B cell (primary cell): ENCODE measurements around the gene NCKAP1. TPM values are rescaled to one million over a fixed set of nuclear protein-coding genes. Genes with fewer than 3 reads are reported as not detected.

Experiments used
- ATAC-seq: fragments of 200-7000 bp; cut with Tn5 transposase; one replicate; pipeline ENCODE4 v1.10.0; 2021; ENCODE audit warnings: low read depth, mild to moderate bottlenecking, moderate number of reproducible peaks, moderate library complexity
- CTCF ChIA-PET: fragments of 350-600 bp; sonication (Branson Sonifier 250); formaldehyde crosslinking; loops from one replicate; lab custom pipeline; 2021; ENCODE audit warnings: antibody characterized with exemption, inconsistent platforms; lab: Charles Lee
- POLR2A ChIA-PET: fragments of 350-600 bp; sonication (Branson Sonifier 250); formaldehyde crosslinking; loops from one replicate; lab custom pipeline; 2021; ENCODE audit warnings: antibody characterized with exemption; lab: Charles Lee
- DNase-seq: peaks from one replicate; pipeline ENCODE4 v3.0.0; 2013
- H2AFZ ChIP-seq: 2 replicates; pipeline ENCODE4 v1.6.1; 2012; ENCODE audit warnings: mild to moderate bottlenecking, low read depth, low read length; ENCODE audit not compliant: insufficient read depth, poor library complexity, severe bottlenecking
- H3K27ac ChIP-seq, 2 donors: 1 replicate in 1 of 2; 2 replicates in 1 of 2; pipeline ENCODE4 v1.5.1; 2012 to 2013; ENCODE audit warnings: low read length in 2 of 2, mild to moderate bottlenecking in 2 of 2, moderate library complexity in 1 of 2
- H3K27me3 ChIP-seq, 4 experiments: fragments of 200-600 bp in 1 of 4; sonication (generic) in 1 of 4; replicated peaks in 1 of 4; 1 replicate in 2 of 4; 2 replicates in 2 of 4; pipeline versions ENCODE4 v1.6.1 to v1.7.0; 2013 to 2016; ENCODE audit warnings: low read length in 3 of 4, mild to moderate bottlenecking in 2 of 4, mixed read lengths in 1 of 4, moderate library complexity in 1 of 4; ENCODE audit not compliant: insufficient read depth in 4 of 4, control insufficient read depth in 3 of 4; ENCODE audit errors: control extremely low read depth in 1 of 4
- H3K36me3 ChIP-seq, 2 experiments: replicated peaks in 1 of 2; 1 replicate in 1 of 2; 2 replicates in 1 of 2; pipeline versions ENCODE4 v1.6.1 to v1.7.1; 2013; ENCODE audit warnings: low read length in 1 of 2; ENCODE audit not compliant: insufficient read depth in 2 of 2, control insufficient read depth in 1 of 2; ENCODE audit errors: control extremely low read depth in 1 of 2, extremely low read depth in 1 of 2
- H3K4me1 ChIP-seq, 2 donors: fragments of 200-600 bp in 1 of 2; sonication (generic) in 1 of 2; 1 replicate in 1 of 2; 2 replicates in 1 of 2; pipeline versions ENCODE4 v1.5.1 to v1.6.1; 2013 to 2017; ENCODE audit warnings: low read length in 2 of 2; ENCODE audit not compliant: control insufficient read depth in 2 of 2, insufficient read depth in 2 of 2
- H3K4me2 ChIP-seq: replicated peaks from 2 replicates; pipeline ENCODE3; 2012; ENCODE audit warnings: mild to moderate bottlenecking, low read depth, low read length; ENCODE audit not compliant: poor library complexity, severe bottlenecking
- H3K4me3 ChIP-seq, 5 experiments: fragments of 200-600 bp in 1 of 5; sonication (generic) in 1 of 5; 1 replicate in 3 of 5; 2 replicates in 2 of 5; pipeline versions ENCODE4 v1.5.1 to v1.7.0; 2011 to 2016; ENCODE audit warnings: low read length in 4 of 5, mild to moderate bottlenecking in 4 of 5, low read depth in 2 of 5, control low read depth in 1 of 5, moderate library complexity in 1 of 5; ENCODE audit not compliant: insufficient read depth in 1 of 5; ENCODE audit errors: control extremely low read depth in 1 of 5, extremely low read depth in 1 of 5
- H3K79me2 ChIP-seq: fragments of 200-600 bp; sonication (generic); one replicate; pipeline ENCODE4 v1.6.0; 2016; ENCODE audit warnings: low read length; ENCODE audit not compliant: control insufficient read depth, insufficient read depth
- H3K9ac ChIP-seq: fragments of 200-600 bp; sonication (generic); 2 replicates; pipeline ENCODE4 v1.6.1; 2017; ENCODE audit warnings: mild to moderate bottlenecking, low read length, moderate library complexity
- H3K9me3 ChIP-seq, 3 donors: one replicate each; pipeline versions ENCODE4 v1.6.1 to v1.7.1; 2013; ENCODE audit warnings: low read length in 2 of 3; ENCODE audit not compliant: control insufficient read depth in 2 of 3, insufficient read depth in 1 of 3; ENCODE audit errors: control extremely low read depth in 1 of 3
- H4K20me1 ChIP-seq: 2 replicates; pipeline ENCODE4 v1.6.0; 2012; ENCODE audit warnings: mild to moderate bottlenecking, low read length; ENCODE audit not compliant: insufficient read depth, control insufficient read depth, poor library complexity, severe bottlenecking
- H3K27ac Mint-ChIP-seq: one replicate; pipeline ENCODE4 v1.8.0; 2021; ENCODE audit warnings: mixed read lengths
- H3K27me3 Mint-ChIP-seq: one replicate; pipeline ENCODE4 v1.8.0; 2021; ENCODE audit warnings: mixed read lengths
- H3K4me1 Mint-ChIP-seq: one replicate; pipeline ENCODE4 v1.8.0; 2021; ENCODE audit warnings: mixed read lengths
- H3K4me3 Mint-ChIP-seq: one replicate; pipeline ENCODE4 v1.8.0; 2021; ENCODE audit warnings: mixed read lengths
- H3K9me3 Mint-ChIP-seq: one replicate; pipeline ENCODE4 v1.8.0; 2022; ENCODE audit warnings: mixed read lengths; ENCODE audit not compliant: insufficient read depth
- EZH2 ChIP-seq: IDR thresholded peaks from 2 replicates; pipeline ENCODE4 v1.6.1; 2012; ENCODE audit warnings: borderline replicate concordance, low read depth, mild to moderate bottlenecking, moderate library complexity, low read length; ENCODE audit not compliant: insufficient read depth, poor library complexity, severe bottlenecking
- WGBS: methylation state at CpG from one replicate; pipeline ENCODE4 v1.1.5; 2013; ENCODE audit warnings: missing lambda C conversion rate; ENCODE audit not compliant: insufficient coverage; 5-methylcytosine and 5-hydroxymethylcytosine counted together
- intact Hi-C: fragments of 100-400 bp; cut with micrococcal nuclease; formaldehyde crosslinking; loops from one replicate; pipeline ENCODE4 v1.10.0; 2022
- polyA plus RNA-seq: library from polyadenylated mRNA; depleted of rRNA; stranded (reverse); fragments of >200 nt; gene quantifications from 2 replicates; pipeline ENCODE4 v1.2.3, GENCODE V29; 2012
- total RNA-seq, 2 donors: library from RNA; stranded (reverse); fragments of 120-200 nt in 1 of 2; gene quantifications; 1 replicate in 1 of 2; 2 replicates in 1 of 2; pipeline versions ENCODE4 v1.2.3 to v1.2.4, GENCODE V29; 2013 to 2022
- TF ChIP-seq, protein P1 (sequence below): fragments of 200-600 bp; IDR thresholded peaks from one replicate; pipeline ENCODE4 v1.8.0; 2022; ENCODE audit warnings: antibody characterized with exemption, mild to moderate bottlenecking

The NCKAP1 gene
- total and polyA plus RNA-seq, 2 donors (not counting 1 experiment from before 2014, with no cell fraction given): 0.05 TPM; not detected in 1

DNA sequence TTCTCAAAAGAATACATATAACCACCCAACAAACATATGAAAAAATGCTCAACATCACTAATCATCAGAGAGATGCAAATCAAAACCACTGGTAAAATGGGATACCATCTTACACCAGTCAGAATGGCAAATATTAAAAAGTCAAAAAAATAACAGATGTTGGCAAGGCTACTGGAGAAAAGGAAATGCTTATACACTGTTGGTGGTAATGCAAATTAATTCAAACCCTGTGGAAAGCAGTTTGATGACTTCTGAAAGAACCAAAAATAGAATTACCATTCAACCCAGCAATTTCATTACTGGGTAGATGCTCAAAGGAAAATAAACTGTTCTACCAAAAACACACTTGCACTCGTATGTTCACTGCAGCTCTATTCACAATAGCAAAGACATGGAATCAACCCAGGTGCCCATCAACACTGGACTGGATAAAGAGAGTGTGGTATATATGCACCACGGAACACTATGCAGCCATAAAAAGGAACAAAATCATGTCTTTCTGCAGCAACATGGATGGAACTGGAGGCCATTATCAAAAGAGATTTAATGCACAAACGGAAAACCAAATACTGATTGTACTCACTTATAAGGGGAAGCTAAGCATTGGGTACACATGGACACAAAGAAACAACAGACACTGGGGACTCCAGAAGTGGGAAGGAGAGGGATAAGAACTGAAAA is 38.8 kb downstream of the NCKAP1 start:
- Mint-ChIP-seq H3K27me3 (peaks cover 29% of the 10 kb centered on the region), H3K4me3 (no peak overlapping the region), H3K9me3 (no peaks in the 10 kb centered on the region), H3K4me1 (no peaks in the 10 kb centered on the region), H3K27ac (no peak overlapping the region)
- H4K20me1 ChIP-seq: no peaks in the 10 kb centered on the region
- no peaks in the 10 kb centered on the region for H3K4me1 ChIP-seq
- no peak overlapping the region for H3K4me2 ChIP-seq
- intact Hi-C loops: no loop called here
- no peak overlapping the region for H3K4me3 ChIP-seq
- peaks cover 0 to 15% (median 2%) of the 10 kb centered on the region in 4 experiments for H3K27me3 ChIP-seq
- H3K27ac ChIP-seq: no peak overlapping the region
- DNase-seq (no peak), ATAC-seq (no peak)
- POLR2A ChIA-PET: no interaction called here
- no peaks in the 10 kb centered on the region for H3K9me3 ChIP-seq
- no peaks in the 10 kb centered on the region for H3K36me3 ChIP-seq
- CTCF ChIA-PET: interaction anchor here (0.6 kb wide), 1 partner anchor 18 kb away, joined by 3 read pairs; no protein-coding TSS in a partner anchor
- no peak for TF ChIP-seq EZH2
- TF ChIP-seq, protein P1, sequence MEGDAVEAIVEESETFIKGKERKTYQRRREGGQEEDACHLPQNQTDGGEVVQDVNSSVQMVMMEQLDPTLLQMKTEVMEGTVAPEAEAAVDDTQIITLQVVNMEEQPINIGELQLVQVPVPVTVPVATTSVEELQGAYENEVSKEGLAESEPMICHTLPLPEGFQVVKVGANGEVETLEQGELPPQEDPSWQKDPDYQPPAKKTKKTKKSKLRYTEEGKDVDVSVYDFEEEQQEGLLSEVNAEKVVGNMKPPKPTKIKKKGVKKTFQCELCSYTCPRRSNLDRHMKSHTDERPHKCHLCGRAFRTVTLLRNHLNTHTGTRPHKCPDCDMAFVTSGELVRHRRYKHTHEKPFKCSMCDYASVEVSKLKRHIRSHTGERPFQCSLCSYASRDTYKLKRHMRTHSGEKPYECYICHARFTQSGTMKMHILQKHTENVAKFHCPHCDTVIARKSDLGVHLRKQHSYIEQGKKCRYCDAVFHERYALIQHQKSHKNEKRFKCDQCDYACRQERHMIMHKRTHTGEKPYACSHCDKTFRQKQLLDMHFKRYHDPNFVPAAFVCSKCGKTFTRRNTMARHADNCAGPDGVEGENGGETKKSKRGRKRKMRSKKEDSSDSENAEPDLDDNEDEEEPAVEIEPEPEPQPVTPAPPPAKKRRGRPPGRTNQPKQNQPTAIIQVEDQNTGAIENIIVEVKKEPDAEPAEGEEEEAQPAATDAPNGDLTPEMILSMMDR: no peak
- no peaks in the 10 kb centered on the region for H3K79me2 ChIP-seq
- 100% methylated on average over 1 of the region's 3 CpGs for WGBS
- H3K9ac ChIP-seq: no peak overlapping the region
- no peak overlapping the region for H2AFZ ChIP-seq

DNA sequence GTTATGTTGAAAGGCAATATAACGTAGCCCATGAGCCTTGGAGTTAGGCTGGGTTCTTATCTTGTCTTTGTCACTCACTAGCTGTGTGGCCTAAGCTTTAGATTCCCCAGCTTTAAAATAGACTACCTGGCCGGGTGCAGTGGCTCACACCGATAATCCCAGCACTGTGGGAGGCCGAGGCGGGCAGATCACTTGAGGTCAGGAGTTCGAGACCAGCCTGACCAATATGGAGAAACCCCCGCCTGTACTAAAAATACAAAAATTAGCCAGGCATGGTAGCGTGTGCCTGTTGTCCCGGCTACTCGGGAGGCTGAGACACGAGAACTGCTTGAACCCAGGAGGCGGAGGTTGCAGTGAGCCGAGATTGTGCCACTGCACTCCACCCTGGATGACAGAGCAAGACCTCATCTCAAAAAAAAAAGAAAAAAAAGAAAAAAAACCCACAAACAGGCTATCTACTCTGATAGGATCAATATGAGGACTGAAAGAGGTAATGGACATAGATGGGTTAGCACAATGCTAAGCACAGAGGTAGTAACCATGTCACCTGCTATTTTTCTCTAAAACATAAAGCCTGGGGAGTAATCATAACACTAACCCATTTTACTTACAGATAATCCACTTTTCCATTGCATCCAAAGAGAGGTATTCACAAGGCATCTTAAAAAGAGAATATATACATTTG is 43.9 kb downstream of the NCKAP1 start:
- no peaks in the 10 kb centered on the region for H4K20me1 ChIP-seq
- no peaks in the 10 kb centered on the region for H3K4me1 ChIP-seq
- no peak overlapping the region for H3K27ac Mint-ChIP-seq
- peaks cover 0 to 12% (median 2%) of the 10 kb centered on the region in 4 experiments for H3K27me3 ChIP-seq
- no peak overlapping the region for H3K4me3 ChIP-seq
- no peaks in the 10 kb centered on the region for H3K9me3 ChIP-seq
- H3K4me1 Mint-ChIP-seq: no peaks in the 10 kb centered on the region
- H3K79me2 ChIP-seq: no peaks in the 10 kb centered on the region
- no peak overlapping the region for H3K4me3 Mint-ChIP-seq
- no peaks in the 10 kb centered on the region for H3K9me3 Mint-ChIP-seq
- ChIA-PET POLR2A (no interaction called here), CTCF (interaction anchor here (1.0 to 1.7 kb wide), 3 partner anchors 9 to 14 kb away, joined by 4 to 7 read pairs (median 6); no protein-coding TSS in a partner anchor)
- ATAC-seq: no peak
- H2AFZ ChIP-seq: no peak overlapping the region
- TF ChIP-seq, protein P1: no peak
- no peak for TF ChIP-seq EZH2
- H3K27me3 Mint-ChIP-seq: peaks cover 25% of the 10 kb centered on the region
- intact Hi-C loops: no loop called here
- H3K27ac ChIP-seq: no peak overlapping the region
- no peak overlapping the region for H3K4me2 ChIP-seq
- H3K36me3 ChIP-seq: no peaks in the 10 kb centered on the region
- WGBS: 93% methylated on average over 10 of the region's 13 CpGs
- no peak overlapping the region for H3K9ac ChIP-seq
- no peak for DNase-seq
